Sigmoid colon (tissue), 7 donors: ENCODE measurements around the gene XIRP2. TPM values are rescaled to one million over a fixed set of nuclear protein-coding genes. Genes with fewer than 3 reads are reported as not detected.

ENCODE experiments used
- DNase-seq: peaks from one replicate; pipeline ENCODE4 v3.0.0-alpha.2; 2019
- H3K27ac ChIP-seq, 4 donors: fragments of 200-600 bp; sonication (generic); one replicate each; pipeline ENCODE4 v1.5.1; 2016 to 2019; ENCODE audit warnings: mild to moderate bottlenecking in 1 of 4
- H3K27me3 ChIP-seq, 3 donors: fragments of 200-600 bp; sonication (generic); one replicate each; pipeline ENCODE4 v1.5.1; 2019; ENCODE audit warnings: mild to moderate bottlenecking in 1 of 3
- H3K36me3 ChIP-seq, 4 donors: fragments of 200-600 bp; sonication (generic); one replicate each; pipeline ENCODE4 v1.5.1; 2016 to 2019
- H3K4me1 ChIP-seq, 4 donors: fragments of 200-600 bp; sonication (generic); one replicate each; pipeline ENCODE4 v1.5.1; 2017 to 2019
- H3K4me3 ChIP-seq, 4 donors: fragments of 200-600 bp; sonication (generic); one replicate each; pipeline ENCODE4 v1.5.1; 2017 to 2019; ENCODE audit warnings: mild to moderate bottlenecking in 2 of 4, moderate library complexity in 1 of 4
- H3K9me3 ChIP-seq, 4 donors: fragments of 200-600 bp in 3 of 4; sonication (generic) in 3 of 4; one replicate each; pipeline versions ENCODE4 v1.5.1 to v1.6.1; 2013 to 2019
- CTCF ChIP-seq, 4 experiments: fragments of 450-650 bp in 3 of 4; fragments of 200-600 bp in 1 of 4; IDR thresholded peaks; one replicate each; pipeline ENCODE4 v1.5.1; 2016 to 2019; ENCODE audit warnings: antibody characterized with exemption in 4 of 4, mild to moderate bottlenecking in 3 of 4, moderate library complexity in 2 of 4
- EP300 ChIP-seq, 4 donors: sonication (generic); formaldehyde crosslinking; IDR thresholded peaks; one replicate each; pipeline ENCODE4 v1.6.1; 2017; ENCODE audit warnings: antibody characterized with exemption in 4 of 4
- POLR2A ChIP-seq, 2 donors: fragments of 450-650 bp; IDR thresholded peaks; one replicate each; pipeline ENCODE4 v1.6.1; 2016; ENCODE audit warnings: antibody characterized with exemption in 2 of 2, mild to moderate bottlenecking in 2 of 2, moderate library complexity in 2 of 2
- POLR2AphosphoS5 ChIP-seq, 4 donors: sonication (generic); formaldehyde crosslinking; IDR thresholded peaks; one replicate each; pipeline ENCODE4 v1.6.1; 2017; ENCODE audit warnings: antibody characterized with exemption in 4 of 4
- WGBS, 2 donors: extraction: QIAGEN DNeasy Blood & Tissue Kit; methylation state at CpG; one replicate each; pipeline ENCODE4 v1.1.7; 2013; 5-methylcytosine and 5-hydroxymethylcytosine counted together
- intact Hi-C: fragments of 100-400 bp; cut with DNase I; formaldehyde crosslinking; loops from one replicate; pipeline ENCODE4 v1.15.1; 2023
- polyA plus RNA-seq, 3 donors: library from polyadenylated mRNA; stranded (reverse); fragments of 200-250 nt; gene quantifications; one replicate each; pipeline ENCODE4 v1.2.3, GENCODE V29; 2013
- total RNA-seq, 4 donors: library from RNA; depleted of rRNA; stranded (reverse); fragments of >200 nt; gene quantifications; one replicate each; pipeline ENCODE4 v1.1.0, GENCODE V29; 2016
- donor health status: healthy with polysubstance abuse.
- donor health status: Bipolar disorder and iron deficiency.
- donor health status: healthy.

The XIRP2 gene
- total and polyA plus RNA-seq, 7 donors, result under 0.01 to 1.8 (median 0.20) TPM; not detected in 3

GRCh38 chr2:166882851-166883250 is 5.4 kb upstream of the XIRP2 start:
- intact Hi-C loops, result no loop called here
- Histone ChIP-seq H3K27me3 (no peaks in the 10 kb centered on the region), H3K27ac (no peak overlapping the region), H3K9me3 (no peaks in the 10 kb centered on the region), H3K4me1 (peaks cover 0 to 8% (median 0%) of the 10 kb centered on the region in 4 donors), H3K36me3 (no peaks in the 10 kb centered on the region), H3K4me3 (no peak overlapping the region)
- DNase-seq, result no peak
- no peak for TF ChIP-seq POLR2A (IDR thresholded peaks at IDR 0.05)
- no peak for TF ChIP-seq EP300 (IDR thresholded peaks at IDR 0.05)
- no peak for TF ChIP-seq CTCF (IDR thresholded peaks at IDR 0.05)
- TF ChIP-seq POLR2AphosphoS5 (IDR thresholded peaks at IDR 0.05), result no peak
- WGBS, 2 donors, result 74 to 81% methylated on average over 3 of the region's 3 CpGs

GRCh38 chr2:166891727-166892126 is 3.4 kb downstream of the XIRP2 start:
- intact Hi-C loops, result no loop called here
- H3K4me1 ChIP-seq, result no peaks in the 10 kb centered on the region
- H3K9me3 ChIP-seq, result no peaks in the 10 kb centered on the region
- no peaks in the 10 kb centered on the region for H3K27me3 ChIP-seq
- 29 to 61% methylated on average over 2 of the region's 2 CpGs for WGBS, 2 donors
- H3K27ac ChIP-seq, result no peak overlapping the region
- TF ChIP-seq EP300 (IDR thresholded peaks at IDR 0.05), result no peak
- no peak for TF ChIP-seq POLR2A (IDR thresholded peaks at IDR 0.05)
- no peak for TF ChIP-seq POLR2AphosphoS5 (IDR thresholded peaks at IDR 0.05)
- no peak for TF ChIP-seq CTCF (IDR thresholded peaks at IDR 0.05)
- H3K36me3 ChIP-seq, result no peaks in the 10 kb centered on the region
- DNase-seq, result no peak
- H3K4me3 ChIP-seq, result no peak overlapping the region

- Histone ChIP-seq H3K27me3 (no peaks in the 10 kb centered on the region), H3K36me3 (no peaks in the 10 kb centered on the region), H3K4me1 (no peaks in the 10 kb centered on the region), H3K27ac (no peak overlapping the region), H3K4me3 (no peak overlapping the region), H3K9me3 (no peaks in the 10 kb centered on the region)
- DNase-seq, result no peak
- TF ChIP-seq EP300 (IDR thresholded peaks at IDR 0.05), result no peak
- no peak for TF ChIP-seq POLR2A (IDR thresholded peaks at IDR 0.05)
- TF ChIP-seq POLR2AphosphoS5 (IDR thresholded peaks at IDR 0.05), result no peak
- TF ChIP-seq CTCF (IDR thresholded peaks at IDR 0.05), result no peak
- intact Hi-C loops, result no loop called here
Measured at GRCh38 chr2:166892397-166892796, 4.1 kb downstream of the XIRP2 start.

GRCh38 chr2:166895243-166895642 is 7.0 kb downstream of the XIRP2 start:
- TF ChIP-seq CTCF (IDR thresholded peaks at IDR 0.05), result no peak
- no peak for TF ChIP-seq POLR2A (IDR thresholded peaks at IDR 0.05)
- TF ChIP-seq POLR2AphosphoS5 (IDR thresholded peaks at IDR 0.05), result no peak
- no peak for TF ChIP-seq EP300 (IDR thresholded peaks at IDR 0.05)
- H3K4me1 ChIP-seq, result no peaks in the 10 kb centered on the region
- DNase-seq, result no peak
- WGBS, 2 donors, result 66 to 69% methylated on average over 2 of the region's 2 CpGs
- intact Hi-C loops, result no loop called here
- H3K36me3 ChIP-seq, result no peaks in the 10 kb centered on the region
- H3K4me3 ChIP-seq, result no peak overlapping the region
- H3K27ac ChIP-seq, result no peak overlapping the region
- H3K27me3 ChIP-seq, result no peaks in the 10 kb centered on the region
- no peaks in the 10 kb centered on the region for H3K9me3 ChIP-seq

GRCh38 chr2:166897666-166898065 is 9.4 kb downstream of the XIRP2 start:
- TF ChIP-seq POLR2A (IDR thresholded peaks at IDR 0.05) (no peak), CTCF (IDR thresholded peaks at IDR 0.05) (no peak), POLR2AphosphoS5 (IDR thresholded peaks at IDR 0.05) (no peak), EP300 (IDR thresholded peaks at IDR 0.05) (no peak)
- Histone ChIP-seq H3K9me3 (no peaks in the 10 kb centered on the region), H3K4me1 (no peaks in the 10 kb centered on the region), H3K27me3 (no peaks in the 10 kb centered on the region), H3K4me3 (no peak overlapping the region), H3K36me3 (no peaks in the 10 kb centered on the region), H3K27ac (no peak overlapping the region)
- no peak for DNase-seq
- intact Hi-C loops, result no loop called here
